OCI-M2 (cell line): Measurements from ENCODE around the gene CCDC74B.
"Not testable (repeated sequence)": the region's sequence is repeated elsewhere in the genome, so short reads cannot be mapped to it uniquely, and the experiment has no call there.

ENCODE experiments used
- DNase-seq: peaks from one replicate; lab custom pipeline; 2025; ENCODE audit not compliant: unreplicated experiment; lab: John Stamatoyannopoulos, UW

CCDC74B gene

GRCh38 chr2:130169163-130169562 is 24.3 kb upstream of the CCDC74B start:
- DNase-seq = not testable (repeated sequence)

GRCh38 chr2:130166611-130167010 is 21.7 kb upstream of the CCDC74B start:
- DNase-seq = not testable (repeated sequence)

GRCh38 chr2:130165293-130166016 is 20.5 kb upstream of the CCDC74B start:
- DNase-seq = no peak

GRCh38 chr2:130162968-130163367 is 18.1 kb upstream of the CCDC74B start:
- DNase-seq = no peak

GRCh38 chr2:130162486-130162885 is 17.6 kb upstream of the CCDC74B start:
- not testable (repeated sequence) for DNase-seq

GRCh38 chr2:130160838-130161705 is 16.2 kb upstream of the CCDC74B start:
- DNase-seq = not testable (repeated sequence)

- no peak for DNase-seq
Observed at GRCh38 chr2:130160131-130160530, 15.2 kb upstream of the CCDC74B start.

- DNase-seq = not testable (repeated sequence)
Observed at GRCh38 chr2:130159376-130159775, 14.5 kb upstream of the CCDC74B start.

- no peak for DNase-seq
Observed at GRCh38 chr2:130158631-130159030, 13.7 kb upstream of the CCDC74B start.

GRCh38 chr2:130157825-130158514 is 13.1 kb upstream of the CCDC74B start:
- DNase-seq = not testable (repeated sequence)

- not testable (repeated sequence) for DNase-seq
Observed at GRCh38 chr2:130157354-130157753, 12.4 kb upstream of the CCDC74B start.

GRCh38 chr2:130156624-130157004 is 11.7 kb upstream of the CCDC74B start:
- no peak for DNase-seq

- not testable (repeated sequence) for DNase-seq
Observed at GRCh38 chr2:130155956-130156623, 11.2 kb upstream of the CCDC74B start.

- no peak for DNase-seq
Observed at GRCh38 chr2:130154773-130155765, 10.2 kb upstream of the CCDC74B start.

GRCh38 chr2:130154423-130154770 is 9.5 kb upstream of the CCDC74B start:
- DNase-seq = not testable (repeated sequence)

- DNase-seq = not testable (repeated sequence)
Observed at GRCh38 chr2:130153721-130154422, 9.0 kb upstream of the CCDC74B start.

- no peak for DNase-seq
Observed at GRCh38 chr2:130152816-130153595, 8.1 kb upstream of the CCDC74B start.

- not testable (repeated sequence) for DNase-seq
Observed at GRCh38 chr2:130152136-130152815, 7.4 kb upstream of the CCDC74B start.
